NCI-H2029 (cell line): ENCODE results near the gene TADA3.
A peak's percentile ranks its signal among the peaks of the same experiment; 100 is the strongest.

ENCODE experiments used
- DNase-seq: peaks from one replicate; lab custom pipeline; 2025; lab: John Stamatoyannopoulos, UW

The TADA3 gene

GRCh38 chr3:9809615-9810432 lies 17.6 kb upstream of the TADA3 start, which contains the start of gene TTLL3:
Gene TTLL3, plus strand, starts transcription at chr3:9810262. Its CDS starts 400 bp downstream, at chr3:9810662.
- peak; percentile 80 for DNase-seq

GRCh38 chr3:9809239-9809614 lies 17.0 kb upstream of the TADA3 start:
- no peak for DNase-seq

DNA sequence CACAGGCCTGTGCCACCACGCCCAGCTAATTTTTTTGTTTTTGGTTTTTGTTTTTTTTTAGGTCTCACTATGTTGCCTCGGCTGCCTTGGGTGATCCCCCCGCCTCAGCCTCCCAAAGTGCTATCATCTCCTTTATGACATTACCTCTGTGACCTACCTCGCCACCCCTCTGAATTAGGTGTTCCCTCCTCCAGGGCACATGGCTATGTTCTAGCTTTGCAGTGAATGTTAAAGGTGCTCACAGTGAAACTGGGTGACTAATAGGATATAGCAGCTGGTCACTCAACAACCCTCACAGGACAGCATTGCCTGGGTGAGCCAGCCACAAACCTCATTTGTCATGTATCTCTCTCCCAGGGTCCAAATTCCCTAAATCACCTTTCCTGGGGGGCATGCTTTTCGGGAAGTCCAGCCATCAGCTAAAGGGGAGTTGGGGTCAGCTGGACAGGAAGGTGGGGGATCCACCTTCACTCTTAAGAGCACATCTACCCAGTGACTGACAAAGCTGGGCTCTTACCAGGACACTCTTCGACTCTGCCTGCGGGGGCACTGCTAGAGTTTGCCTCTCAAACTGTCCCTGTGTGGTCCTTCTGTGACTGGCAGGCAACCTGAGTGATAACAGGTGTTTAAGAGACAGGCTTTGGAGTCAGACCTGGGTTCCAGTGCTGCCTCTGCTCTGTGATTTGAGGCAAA lies 16.2 kb upstream of the TADA3 start:
- DNase-seq, result peak; percentile 54

DNA sequence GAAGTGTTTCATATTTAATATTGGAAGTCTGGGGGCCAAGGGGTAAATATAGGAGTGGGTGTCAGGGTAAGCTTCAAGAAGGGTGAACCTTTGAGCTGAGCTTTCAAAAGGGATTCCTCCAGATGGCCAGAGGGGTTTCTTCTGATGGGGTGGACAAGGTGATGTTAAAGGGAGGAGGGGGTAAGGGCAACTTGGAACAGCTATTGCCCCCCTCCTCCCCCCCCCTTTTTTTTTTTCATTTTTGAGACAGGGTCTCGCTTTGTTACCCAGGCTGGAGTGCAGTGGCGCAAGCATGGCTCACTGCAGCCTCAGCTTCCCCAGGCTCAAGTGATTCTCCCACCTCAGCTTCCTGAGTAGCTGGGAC lies 15.7 kb upstream of the TADA3 start:
- no peak for DNase-seq

DNA sequence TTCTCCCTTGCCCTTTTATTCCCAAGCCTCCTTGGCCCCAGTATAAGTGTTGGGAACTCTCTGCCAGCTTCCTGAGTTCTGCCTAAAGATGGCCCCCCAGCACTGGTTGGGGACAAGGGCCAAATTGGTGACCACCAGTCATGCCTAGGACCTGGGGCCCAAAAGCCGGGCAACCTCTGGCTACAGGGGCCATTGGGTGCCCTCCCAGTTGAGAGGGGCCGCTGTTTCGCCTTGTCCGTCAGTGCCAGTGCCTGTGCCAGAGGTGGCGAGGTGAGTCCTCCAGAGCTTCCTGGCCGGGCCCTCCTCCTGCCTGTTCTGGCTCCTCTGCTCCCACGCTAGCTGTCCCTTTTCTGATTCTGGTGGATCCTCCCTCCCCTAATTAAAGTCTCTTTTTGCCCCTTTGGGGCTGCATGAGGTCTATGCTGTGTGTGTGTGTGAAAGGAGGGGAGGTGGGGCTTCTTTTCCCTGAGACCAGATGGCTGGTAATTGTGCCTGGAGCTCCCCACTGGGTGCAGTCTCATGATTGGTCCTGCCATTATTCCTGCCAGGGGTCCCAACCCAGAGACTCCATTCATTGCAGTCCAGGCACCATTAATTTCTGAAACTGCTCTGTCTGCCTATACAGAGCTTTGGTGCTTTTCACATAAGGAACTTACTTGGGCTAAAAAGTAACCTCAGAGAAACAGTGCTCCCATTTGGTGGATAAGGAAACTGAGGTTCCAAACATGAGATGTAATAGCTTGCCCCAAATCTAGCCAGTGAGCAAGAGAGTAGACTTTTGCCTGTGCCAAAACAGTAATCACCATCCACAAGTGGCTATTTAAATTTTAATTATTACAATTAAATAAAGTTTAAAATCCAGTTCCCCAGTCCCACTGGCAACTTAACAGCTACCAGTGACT lies 14.7 kb upstream of the TADA3 start:
- no peak for DNase-seq

- no peak for DNase-seq
Observed at GRCh38 chr3:9806137-9806536, 13.9 kb upstream of the TADA3 start.

DNA sequence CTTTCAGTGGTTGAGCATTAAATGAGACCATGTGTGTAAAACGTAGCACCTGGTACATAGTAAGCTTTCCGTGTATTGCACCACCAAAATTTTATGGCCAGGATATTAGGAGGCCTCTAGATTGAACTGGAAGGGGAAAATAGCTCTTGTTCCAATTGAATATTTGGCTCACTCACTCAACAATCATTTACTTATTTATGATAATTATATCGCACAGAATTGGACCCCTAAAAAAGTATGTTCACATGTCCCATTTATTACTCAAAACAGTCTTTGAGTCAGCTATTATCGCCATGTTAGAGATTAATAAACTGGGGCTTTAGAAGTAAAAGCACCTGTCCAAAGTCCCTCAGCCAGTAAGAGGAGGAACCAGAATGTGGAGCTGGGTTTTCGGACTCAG lies 12.7 kb upstream of the TADA3 start:
- no peak for DNase-seq

DNA sequence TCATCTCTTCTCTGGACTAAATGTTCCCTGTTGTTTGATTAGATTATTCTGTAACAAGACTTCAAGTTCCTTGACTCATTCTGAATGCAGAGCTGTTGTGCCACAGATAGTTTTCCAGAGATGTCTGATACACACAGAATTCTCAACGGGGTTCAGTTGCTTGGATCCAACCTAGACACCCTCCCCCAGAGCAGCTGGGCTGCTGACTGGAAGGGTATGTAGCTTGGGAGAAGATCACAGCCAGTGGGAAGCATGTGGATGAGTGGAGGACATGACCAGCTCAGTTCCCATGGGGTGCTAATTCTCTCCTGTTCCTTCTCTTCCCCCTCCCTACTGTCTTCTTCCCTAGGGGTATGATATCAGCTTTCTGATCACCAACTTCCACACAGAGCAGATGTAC lies 11.2 kb upstream of the TADA3 start:
- no peak for DNase-seq

GRCh38 chr3:9800529-9800928 lies 8.3 kb upstream of the TADA3 start:
- DNase-seq, result no peak

GRCh38 chr3:9797196-9797945 lies 5.1 kb upstream of the TADA3 start:
- DNase-seq, result no peak

GRCh38 chr3:9795207-9795606 lies 2.9 kb upstream of the TADA3 start:
- DNase-seq, result no peak

DNA sequence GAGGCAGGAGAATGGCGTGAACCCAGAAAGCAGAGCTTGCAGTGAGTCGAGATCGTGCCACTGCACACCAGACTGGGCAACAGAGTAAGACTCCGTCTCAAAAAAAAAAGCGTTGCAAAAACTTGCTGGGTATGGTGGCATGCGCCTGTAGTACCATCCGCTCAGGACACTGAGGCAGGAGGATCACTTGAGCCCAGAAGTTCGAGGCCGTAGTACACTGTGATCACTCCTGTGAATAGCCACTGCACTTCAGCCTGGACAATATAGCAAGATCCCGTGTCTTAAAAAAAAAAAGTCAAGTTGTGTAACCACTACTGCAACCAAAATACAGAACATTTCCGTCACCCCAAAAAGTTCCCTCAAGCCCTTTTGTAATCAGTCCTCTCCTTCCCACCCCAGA lies 2.1 kb upstream of the TADA3 start:
- no peak for DNase-seq

DNA sequence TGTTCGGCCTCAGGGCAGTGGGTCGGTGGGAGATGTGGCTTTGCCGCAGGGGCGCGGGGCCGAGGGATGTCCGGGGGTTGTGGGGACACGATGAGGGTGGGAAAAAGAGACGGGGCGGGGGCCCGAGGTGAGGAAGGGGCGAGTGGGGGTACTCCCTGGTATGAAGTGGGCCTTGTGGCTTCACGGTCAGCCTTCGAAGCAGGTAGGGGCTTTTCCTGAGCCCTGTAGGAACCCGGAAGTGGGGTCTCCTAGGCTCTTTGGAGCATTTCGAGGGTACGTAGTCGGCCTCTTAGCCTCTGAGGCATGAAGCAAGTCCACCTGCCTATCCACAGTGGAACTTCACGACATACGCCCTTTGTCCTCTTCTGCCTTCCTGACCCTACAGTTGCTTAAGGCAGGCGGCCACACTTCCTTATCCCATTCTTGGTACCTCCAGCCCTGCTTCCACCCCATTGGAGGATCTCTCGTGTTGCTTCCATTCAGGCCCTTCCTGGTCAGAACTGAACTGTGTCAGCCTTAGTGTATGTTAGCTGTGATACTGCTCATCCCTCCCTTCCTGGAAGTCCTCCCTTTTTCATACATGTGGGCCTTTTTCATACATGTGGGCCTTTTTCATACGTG lies 998 bp upstream of the TADA3 start:
- DNase-seq, result peak; percentile 42

DNA sequence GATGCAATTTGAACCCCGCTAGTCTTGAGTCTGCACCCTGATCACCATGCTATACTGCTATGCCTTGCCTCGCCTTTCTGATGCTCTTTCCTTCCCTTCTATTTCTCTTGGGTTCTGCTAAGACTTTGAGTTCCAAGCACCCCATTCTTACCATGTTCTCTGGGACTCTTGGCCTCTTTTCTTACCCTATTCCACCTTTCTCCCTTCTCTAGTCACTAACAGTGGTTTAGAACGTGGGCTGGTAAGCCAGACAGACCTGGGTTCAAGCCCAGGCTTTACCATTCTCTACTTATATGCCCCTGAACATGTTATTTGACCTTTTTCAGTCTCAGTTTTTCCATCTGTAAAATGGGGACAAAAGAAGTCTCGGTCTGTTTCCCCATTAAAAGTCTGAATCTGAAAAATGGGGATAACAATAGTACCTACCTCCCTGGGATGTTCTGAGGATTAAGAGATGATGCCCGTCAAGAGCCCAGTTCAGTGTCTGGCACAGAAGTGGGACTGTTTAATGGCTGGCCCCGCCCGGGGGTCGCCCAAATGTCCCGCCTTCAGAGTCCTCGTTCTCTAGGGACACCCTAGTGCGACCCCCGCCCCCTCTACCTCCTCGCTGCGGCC lies 376 bp downstream of the TADA3 start:
- DNase-seq, result no peak

DNA sequence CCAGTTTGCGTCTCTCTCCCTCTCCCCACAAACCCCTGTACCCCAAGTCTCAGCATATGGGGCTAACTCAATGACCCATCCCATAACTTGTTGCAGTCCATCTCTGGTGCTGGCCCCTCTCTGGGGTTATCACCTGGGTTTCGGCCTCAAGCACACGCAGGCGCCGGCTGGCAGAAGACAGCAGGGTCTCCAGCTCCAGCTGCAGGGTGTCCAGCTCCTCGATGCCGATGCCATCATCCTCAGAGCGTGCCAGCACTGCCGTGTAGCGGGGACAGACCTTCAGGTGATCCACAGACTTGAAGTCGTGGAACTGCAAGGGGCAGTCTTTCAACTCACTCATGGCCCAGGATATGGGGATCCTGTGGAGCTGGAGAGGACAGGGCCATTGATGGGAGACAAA lies 1.1 kb downstream of the TADA3 start:
- DNase-seq, result no peak

- DNase-seq, result no peak
Observed at GRCh38 chr3:9787714-9788113, 4.6 kb downstream of the TADA3 start.

- DNase-seq, result no peak
Observed at GRCh38 chr3:9786825-9787669, 5.2 kb downstream of the TADA3 start.

DNA sequence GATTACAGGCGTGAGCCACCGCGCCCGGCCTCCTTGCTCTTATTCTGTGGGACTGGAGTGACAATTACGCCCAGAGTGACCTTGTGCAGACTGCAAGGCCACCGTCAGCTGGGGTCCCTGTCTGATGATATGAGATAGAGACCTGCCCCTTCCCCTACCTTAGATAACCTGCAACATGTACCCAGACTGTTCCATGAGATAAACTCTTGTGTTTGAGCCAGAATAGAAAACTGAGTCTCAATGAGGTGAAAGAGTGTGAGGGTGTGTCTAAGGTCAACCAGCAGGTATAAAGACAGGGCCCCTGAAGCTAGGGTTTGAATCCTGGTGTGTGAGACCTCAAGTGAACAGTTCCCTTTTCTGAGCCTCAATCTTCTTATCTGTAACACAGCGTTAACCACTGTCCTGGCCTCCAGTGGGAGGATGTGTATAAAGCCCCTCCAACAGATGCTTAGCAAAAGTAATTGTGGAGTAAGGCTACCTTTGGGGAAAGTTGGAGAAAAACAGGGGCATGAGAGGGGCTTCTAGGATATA lies 6.0 kb downstream of the TADA3 start:
- no peak for DNase-seq

DNA sequence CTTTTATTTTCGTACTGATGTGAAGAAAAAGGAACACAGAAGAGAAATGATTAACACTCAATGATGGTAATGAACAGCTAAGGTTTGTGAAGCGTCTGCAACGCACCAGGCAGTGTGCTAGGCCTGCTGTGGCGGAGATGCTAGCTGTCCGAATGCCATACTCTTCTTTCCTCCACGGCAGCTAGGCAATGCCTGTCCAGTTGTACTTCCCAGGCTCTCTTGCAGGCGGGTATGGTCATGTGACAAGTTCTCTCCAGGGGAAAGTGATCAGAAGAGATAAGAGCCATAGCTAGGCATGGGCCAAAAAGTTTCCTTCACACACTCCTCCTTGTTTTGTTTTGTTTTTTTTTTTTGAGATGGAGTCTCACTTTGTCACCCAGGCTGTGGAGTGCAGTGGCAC lies 6.7 kb downstream of the TADA3 start:
- no peak for DNase-seq

GRCh38 chr3:9784965-9785364 lies 7.3 kb downstream of the TADA3 start:
- no peak for DNase-seq
